Measurements from ENCODE around the gene PRLR.

DNA sequence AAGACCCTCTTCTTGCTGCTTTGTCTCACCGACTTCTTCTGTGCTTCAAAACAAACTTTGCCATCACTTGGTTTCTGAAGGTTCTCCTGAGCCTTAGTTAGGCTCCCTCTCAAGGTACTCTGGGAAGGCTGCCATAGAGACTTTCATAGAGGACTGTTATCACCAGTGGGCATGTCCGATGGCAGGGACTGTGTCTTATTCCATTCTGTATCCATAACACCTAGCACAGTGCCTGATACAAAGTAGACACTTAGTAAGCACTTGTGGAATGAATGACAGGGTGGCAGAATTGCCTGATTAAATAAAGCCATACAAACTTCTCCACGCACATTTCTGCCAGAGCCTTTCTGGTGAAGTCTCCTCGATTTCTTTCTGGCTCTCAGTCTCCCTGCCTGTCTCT lies 215.2 kb downstream of the PRLR start:
- TF ChIP-seq, protein P1, sequence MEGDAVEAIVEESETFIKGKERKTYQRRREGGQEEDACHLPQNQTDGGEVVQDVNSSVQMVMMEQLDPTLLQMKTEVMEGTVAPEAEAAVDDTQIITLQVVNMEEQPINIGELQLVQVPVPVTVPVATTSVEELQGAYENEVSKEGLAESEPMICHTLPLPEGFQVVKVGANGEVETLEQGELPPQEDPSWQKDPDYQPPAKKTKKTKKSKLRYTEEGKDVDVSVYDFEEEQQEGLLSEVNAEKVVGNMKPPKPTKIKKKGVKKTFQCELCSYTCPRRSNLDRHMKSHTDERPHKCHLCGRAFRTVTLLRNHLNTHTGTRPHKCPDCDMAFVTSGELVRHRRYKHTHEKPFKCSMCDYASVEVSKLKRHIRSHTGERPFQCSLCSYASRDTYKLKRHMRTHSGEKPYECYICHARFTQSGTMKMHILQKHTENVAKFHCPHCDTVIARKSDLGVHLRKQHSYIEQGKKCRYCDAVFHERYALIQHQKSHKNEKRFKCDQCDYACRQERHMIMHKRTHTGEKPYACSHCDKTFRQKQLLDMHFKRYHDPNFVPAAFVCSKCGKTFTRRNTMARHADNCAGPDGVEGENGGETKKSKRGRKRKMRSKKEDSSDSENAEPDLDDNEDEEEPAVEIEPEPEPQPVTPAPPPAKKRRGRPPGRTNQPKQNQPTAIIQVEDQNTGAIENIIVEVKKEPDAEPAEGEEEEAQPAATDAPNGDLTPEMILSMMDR (IDR thresholded peaks at IDR 0.05; ENCODE audit: low read length): no peak
- no peak for TF ChIP-seq EZH2phosphoT487 (IDR thresholded peaks at IDR 0.05; ENCODE audit: low read length)

Data from MM.1S (cell line).